ENCODE data around the gene ADGRV1.

ADGRV1 gene

DNA sequence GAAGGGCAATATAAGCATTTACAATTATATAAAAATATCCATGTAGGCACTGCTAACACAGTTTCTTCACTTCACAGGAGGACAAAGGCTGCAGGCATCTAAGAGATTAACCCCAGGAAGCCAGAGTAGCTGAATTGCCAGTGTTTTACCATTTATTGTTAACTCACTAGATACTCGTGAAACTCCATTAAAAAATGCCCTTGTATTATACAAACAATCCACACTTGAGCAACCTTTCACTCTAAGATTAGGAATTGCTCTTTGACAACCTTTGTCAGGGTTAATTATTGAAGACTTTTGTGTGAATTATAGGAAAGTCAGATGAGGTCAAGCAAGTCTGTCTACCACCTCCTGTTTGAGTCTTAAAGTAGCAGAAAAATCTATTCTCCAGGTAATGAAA lies 317.8 kb downstream of the ADGRV1 start:
- in situ Hi-C loops (cut with MboI; ENCODE audit: low pct_unique_long_range_greater_than_20kb, low sequenced_read_pairs), result no loop called here
- DNase-seq, result no peak

DNA sequence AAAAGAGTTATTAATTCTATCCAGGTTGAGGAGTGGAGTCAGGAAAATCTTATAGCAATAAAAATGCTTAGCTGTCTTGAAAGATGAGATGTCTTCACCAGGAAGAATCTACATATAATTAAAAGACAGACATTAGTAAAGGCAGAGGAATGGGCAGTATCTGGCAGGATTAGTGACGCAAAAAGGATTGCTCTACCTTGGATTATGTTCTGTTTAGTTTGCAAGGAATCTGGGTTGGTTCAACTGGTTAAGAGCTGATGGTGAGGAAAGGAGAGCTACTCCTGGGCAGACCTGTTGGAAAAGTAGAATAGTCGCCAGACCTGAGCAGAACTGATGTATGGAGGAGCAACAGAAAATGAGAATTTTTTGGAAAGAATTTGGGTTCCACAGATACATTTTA lies 318.5 kb downstream of the ADGRV1 start:
- no peak for DNase-seq
- in situ Hi-C loops (cut with MboI; ENCODE audit: low pct_unique_long_range_greater_than_20kb, low sequenced_read_pairs), result no loop called here

- DNase-seq, result peak; percentile 43
- in situ Hi-C loops (cut with MboI; ENCODE audit: low pct_unique_long_range_greater_than_20kb, low sequenced_read_pairs), result no loop called here
Measured at GRCh38 chr5:90878081-90878480, 319.5 kb downstream of the ADGRV1 start.

DNA sequence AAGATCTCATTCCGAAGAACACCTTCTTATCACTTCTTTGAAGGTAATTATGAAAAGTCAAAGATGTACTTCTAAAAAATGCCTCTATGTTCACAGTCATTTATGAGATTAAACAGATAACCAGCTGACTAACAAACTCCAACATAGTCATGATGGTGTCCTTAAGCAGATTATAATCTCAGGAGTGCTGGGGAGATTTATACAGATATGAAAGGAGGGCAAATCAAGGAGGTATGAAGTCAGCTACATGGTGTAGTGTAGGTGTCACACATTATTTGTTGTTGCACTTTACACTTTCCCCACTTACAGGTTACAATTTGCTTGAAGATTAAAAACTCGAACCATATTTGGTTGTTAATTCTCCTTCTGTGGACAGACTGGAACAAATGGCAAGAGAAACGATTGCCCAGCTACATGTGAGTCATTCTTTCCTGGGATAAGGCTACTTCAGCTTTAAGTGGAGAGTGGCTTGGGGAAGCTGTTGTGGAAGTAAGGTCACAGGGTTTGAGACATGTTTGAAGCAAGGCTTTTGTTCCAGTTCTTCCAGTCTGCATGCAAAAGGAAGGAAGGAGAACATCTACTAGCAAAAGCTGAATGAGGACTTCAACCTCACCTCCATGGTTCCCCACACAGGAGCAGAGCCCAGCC lies 320.1 kb downstream of the ADGRV1 start:
- in situ Hi-C loops (cut with MboI; ENCODE audit: low pct_unique_long_range_greater_than_20kb, low sequenced_read_pairs), result no loop called here
- no peak for DNase-seq

GRCh38 chr5:90881626-90882150 lies 323.1 kb downstream of the ADGRV1 start:
- in situ Hi-C loops (cut with MboI; ENCODE audit: low pct_unique_long_range_greater_than_20kb, low sequenced_read_pairs), result no loop called here
- DNase-seq, result no peak

- no peak for DNase-seq
- in situ Hi-C loops (cut with MboI; ENCODE audit: low pct_unique_long_range_greater_than_20kb, low sequenced_read_pairs), result no loop called here
Measured at GRCh38 chr5:90882448-90882847, 323.9 kb downstream of the ADGRV1 start.

- in situ Hi-C loops (cut with MboI; ENCODE audit: low pct_unique_long_range_greater_than_20kb, low sequenced_read_pairs), result no loop called here
- DNase-seq, result no peak
Measured at GRCh38 chr5:90885180-90885868, 326.7 kb downstream of the ADGRV1 start.

- DNase-seq, result no peak
- in situ Hi-C loops (cut with MboI; ENCODE audit: low pct_unique_long_range_greater_than_20kb, low sequenced_read_pairs), result no loop called here
Measured at GRCh38 chr5:90886381-90886780, 327.8 kb downstream of the ADGRV1 start.

DNA sequence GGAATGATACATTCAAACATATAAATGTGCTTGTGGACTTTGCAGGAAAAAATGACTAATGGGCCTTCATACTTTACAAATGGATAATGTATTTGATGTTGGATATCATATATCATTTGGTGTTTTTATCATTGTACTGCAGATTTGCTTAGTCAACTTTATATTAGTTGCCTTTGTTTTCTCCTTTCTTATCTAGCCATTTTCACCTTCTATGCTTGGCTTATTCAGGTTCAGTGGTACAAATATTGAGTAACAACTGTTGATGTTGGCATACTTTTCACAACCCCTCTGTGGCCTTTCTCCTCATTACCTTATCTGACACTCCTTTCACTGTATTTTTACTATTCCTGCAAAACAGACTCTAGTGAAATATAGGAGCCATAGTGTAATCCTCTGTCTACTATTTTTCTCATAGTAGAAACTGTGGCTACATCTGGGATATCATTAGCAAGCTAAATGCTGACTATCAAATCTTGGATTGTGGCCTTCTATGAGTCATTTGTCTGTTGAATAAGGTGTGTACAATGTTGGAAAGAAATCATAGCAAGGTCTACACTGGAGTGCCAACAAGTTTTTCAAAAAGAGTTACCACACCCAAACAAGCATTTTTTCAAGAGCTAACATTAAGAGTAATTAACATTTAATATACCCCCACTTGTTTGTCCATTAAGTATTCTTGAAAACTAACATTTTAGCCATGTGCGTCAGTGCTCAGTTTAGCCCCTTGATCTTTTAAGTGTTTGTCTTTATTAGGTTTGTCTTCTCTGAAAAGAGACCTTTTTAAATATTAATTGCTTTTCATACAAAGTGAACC lies 330.1 kb downstream of the ADGRV1 start:
- no peak for DNase-seq
- in situ Hi-C loops (cut with MboI; ENCODE audit: low pct_unique_long_range_greater_than_20kb, low sequenced_read_pairs), result no loop called here

- in situ Hi-C loops (cut with MboI; ENCODE audit: low pct_unique_long_range_greater_than_20kb, low sequenced_read_pairs), result no loop called here
- DNase-seq, result no peak
Measured at GRCh38 chr5:90889325-90889600, 330.7 kb downstream of the ADGRV1 start.

GRCh38 chr5:90890180-90890579 lies 331.6 kb downstream of the ADGRV1 start:
- no peak for DNase-seq
- in situ Hi-C loops (cut with MboI; ENCODE audit: low pct_unique_long_range_greater_than_20kb, low sequenced_read_pairs), result no loop called here

DNA sequence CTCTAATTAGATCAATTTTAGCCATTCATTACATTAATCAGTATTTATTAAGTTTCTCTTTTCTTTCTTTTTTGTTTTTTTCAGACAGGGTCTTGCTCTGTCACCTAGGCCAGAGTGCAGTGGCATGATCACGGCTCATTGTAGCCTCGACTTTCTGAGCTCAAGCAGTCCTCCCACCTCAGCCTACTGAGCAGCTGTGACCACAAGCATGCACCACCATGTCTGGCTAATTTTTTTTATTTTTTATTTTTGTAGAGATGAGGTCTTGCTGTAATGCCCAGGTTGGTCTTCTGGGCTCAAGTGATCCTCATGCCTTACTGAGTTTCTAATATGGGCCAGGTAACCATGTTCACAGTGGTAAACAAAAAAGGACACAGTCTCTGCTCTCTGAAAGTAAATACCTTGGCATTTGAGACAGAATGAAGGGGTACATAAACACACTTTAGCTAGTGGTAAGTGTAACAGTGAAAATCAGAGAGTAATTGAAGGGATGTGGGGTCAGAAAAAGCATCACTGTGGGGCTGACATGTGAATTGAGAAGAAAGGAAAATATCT lies 336.3 kb downstream of the ADGRV1 start:
- in situ Hi-C loops (cut with MboI; ENCODE audit: low pct_unique_long_range_greater_than_20kb, low sequenced_read_pairs), result no loop called here
- no peak for DNase-seq

GRCh38 chr5:90897618-90898017 lies 339.0 kb downstream of the ADGRV1 start:
- in situ Hi-C loops (cut with MboI; ENCODE audit: low pct_unique_long_range_greater_than_20kb, low sequenced_read_pairs), result no loop called here
- no peak for DNase-seq

- in situ Hi-C loops (cut with MboI; ENCODE audit: low pct_unique_long_range_greater_than_20kb, low sequenced_read_pairs), result no loop called here
Measured at GRCh38 chr5:90898326-90899013, 339.9 kb downstream of the ADGRV1 start.

DNA sequence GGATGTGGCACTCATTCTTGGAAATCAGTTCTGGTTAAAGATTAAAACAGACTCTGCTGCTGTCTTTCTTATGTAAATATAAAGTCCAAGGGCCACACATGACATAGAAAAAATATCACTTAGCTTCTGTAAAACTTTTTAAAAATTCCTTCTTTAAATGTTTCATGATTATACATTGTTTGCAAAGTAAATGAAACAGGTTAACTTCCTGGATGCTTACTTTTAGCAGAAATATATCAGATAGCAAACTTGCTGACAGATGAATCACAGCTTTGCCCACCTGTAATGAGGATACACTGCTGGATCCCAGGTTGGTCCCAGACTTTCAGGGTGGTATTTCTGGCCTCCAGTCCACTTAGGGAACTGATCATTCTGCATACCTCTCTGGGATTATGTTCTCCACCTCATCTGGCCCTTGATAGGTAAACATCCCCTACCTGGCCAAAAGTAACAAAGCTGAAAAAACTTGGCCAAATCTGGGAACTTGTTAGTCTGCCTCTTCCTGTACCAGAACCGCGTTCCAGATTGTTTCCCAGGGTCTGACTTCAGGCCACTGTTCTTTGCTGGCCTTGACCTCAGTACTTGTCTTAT lies 340.5 kb downstream of the ADGRV1 start:
- in situ Hi-C loops (cut with MboI; ENCODE audit: low pct_unique_long_range_greater_than_20kb, low sequenced_read_pairs), result no loop called here
- DNase-seq, result no peak

More at GRCh38 chr5:90898326-90899013, 339.9 kb downstream of the ADGRV1 start:
- no peak for DNase-seq

GRCh38 chr5:90901261-90901660 lies 342.7 kb downstream of the ADGRV1 start:
- in situ Hi-C loops (cut with MboI; ENCODE audit: low pct_unique_long_range_greater_than_20kb, low sequenced_read_pairs), result no loop called here
- DNase-seq, result no peak

DNA sequence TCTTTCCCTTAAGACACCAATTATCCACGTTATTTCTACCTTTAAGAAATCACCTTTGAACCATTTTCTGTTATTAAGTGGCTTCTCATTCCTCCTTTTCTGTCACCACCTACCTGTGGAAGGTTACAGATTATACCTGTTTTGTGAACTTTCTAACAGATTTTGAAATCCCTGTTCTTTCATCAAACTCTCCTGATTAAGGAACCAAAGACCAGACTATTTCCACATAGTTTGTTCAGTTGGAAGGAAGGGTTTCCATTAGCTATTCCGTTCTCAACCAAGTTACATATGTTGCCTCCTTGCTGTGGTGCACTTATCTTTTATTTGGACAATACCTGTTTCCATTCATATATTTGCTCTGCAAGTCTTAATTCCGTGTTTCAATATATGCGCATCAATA lies 343.6 kb downstream of the ADGRV1 start:
- in situ Hi-C loops (cut with MboI; ENCODE audit: low pct_unique_long_range_greater_than_20kb, low sequenced_read_pairs), result no loop called here
- DNase-seq, result no peak

DNA sequence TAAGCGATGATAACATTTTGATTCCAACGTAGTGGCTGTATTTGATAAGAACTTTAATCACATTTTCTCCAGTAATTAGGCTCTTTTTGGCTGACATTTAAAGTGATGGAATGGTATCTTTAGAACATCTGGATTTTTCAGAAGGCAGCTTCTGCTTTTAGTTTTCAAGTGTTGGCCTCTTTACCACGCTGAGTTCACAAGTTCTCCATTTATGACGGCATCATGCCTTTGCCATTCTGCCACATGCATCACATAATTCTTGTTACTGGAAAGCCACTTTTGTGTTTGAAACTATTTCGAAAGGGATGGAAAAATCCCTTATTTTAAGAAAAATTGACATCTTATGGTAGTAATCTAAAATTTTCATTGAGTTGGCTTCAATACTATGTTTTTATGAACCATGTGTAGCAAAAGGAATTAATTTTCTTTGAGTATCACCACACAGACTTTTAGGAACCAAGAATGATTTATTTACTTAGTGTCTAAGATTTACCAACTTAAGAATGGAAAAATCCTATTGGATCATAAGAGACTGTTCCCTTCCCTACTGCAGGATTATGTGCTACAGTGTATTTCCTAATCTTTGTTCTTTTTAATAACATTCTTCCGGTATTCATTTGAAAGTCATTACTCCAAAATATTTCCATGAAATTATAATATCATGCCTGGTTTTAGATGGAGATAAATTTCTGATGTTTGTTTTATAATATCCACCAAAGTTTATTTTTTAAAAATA lies 344.2 kb downstream of the ADGRV1 start:
- peak; percentile 21 for DNase-seq
- in situ Hi-C loops (cut with MboI; ENCODE audit: low pct_unique_long_range_greater_than_20kb, low sequenced_read_pairs), result no loop called here
